Stimulated activated CD8-positive, alpha-beta memory T cell treated with anti-CD3 and anti-CD28 coated beads, Interleukin-12 subunit alpha, Interleukin-12 subunit beta, amount 100 ng/mL, for 4 hours (primary cell): ENCODE measurements around the gene LPCAT1.

Experiments used
- DNase-seq: peaks from one replicate; pipeline ENCODE4 v3.0.0-alpha.2; 2020; ENCODE audit warnings: low read depth

Gene LPCAT1

DNA sequence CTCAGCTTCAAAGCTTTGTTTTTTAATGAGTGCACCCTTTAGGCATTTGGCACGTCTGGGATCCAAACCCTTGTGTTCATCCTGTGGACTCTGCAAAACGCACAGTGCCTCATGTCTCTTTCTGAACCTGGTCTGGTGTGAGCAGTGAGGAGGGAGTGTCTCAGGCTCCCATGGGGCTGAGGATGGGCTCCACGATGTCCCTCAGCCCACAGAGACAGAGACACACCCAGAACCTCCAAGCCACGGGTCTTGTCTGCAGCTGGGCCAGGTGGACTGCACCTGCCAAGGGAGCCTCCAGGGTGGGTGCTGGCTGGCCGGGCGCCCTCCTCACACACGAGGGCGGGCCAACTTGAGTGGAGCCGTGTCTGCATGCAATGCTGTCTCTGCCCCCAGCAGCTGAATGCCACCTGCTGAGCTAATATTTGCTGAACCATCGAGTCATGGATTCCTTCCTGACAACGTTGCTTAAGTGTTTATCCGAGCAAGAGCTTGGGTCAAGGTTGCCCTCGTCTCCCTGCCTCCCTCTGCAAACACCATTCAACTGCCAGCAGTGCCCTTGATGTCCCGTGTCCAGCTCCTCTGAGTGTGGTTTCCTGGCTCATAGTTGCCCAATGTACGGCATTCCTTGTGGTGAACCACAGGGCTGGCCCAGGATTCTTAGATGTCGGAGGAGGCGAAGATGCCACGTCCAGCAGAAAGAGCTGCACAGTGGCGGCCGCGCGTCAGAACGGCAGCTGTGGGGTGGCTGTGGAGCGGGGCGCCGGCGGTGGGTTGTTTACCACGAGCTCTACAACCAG is 31.4 kb upstream of the LPCAT1 start:
- no peak for DNase-seq

DNA sequence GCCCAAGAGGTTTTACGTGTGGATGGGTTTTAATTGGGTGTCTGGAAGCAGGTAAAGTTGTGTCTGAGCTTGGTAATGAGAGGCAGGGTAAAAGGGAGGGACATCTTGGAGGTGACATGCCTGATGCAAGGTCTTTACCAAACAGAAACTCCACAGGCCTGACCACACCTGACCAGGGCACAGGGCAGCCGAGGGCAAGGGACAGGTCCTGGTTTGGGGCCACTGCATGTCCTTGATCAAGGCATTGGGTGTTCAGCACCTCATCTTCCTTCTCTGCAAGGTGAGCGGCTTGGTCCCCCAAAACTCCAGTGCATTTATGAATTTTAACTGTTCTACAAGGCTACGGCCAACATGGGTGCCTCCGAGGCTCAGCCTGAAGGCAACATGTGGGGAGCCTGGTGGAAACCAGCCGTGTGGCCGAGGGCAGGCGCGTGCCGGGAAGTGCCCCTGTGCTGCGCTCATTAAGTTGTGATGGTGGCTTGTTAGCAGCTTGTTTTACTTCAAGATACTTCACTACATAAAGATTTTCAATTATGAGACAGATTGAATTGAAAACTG is 30.7 kb upstream of the LPCAT1 start:
- DNase-seq = no peak

- no peak for DNase-seq
Observed at GRCh38 chr5:1553539-1554409, 30.0 kb upstream of the LPCAT1 start.

GRCh38 chr5:1552521-1553255 is 28.9 kb upstream of the LPCAT1 start:
- no peak for DNase-seq

GRCh38 chr5:1551426-1552301 is 27.9 kb upstream of the LPCAT1 start:
- no peak for DNase-seq

GRCh38 chr5:1550287-1551076 is 26.7 kb upstream of the LPCAT1 start:
- DNase-seq = no peak

DNA sequence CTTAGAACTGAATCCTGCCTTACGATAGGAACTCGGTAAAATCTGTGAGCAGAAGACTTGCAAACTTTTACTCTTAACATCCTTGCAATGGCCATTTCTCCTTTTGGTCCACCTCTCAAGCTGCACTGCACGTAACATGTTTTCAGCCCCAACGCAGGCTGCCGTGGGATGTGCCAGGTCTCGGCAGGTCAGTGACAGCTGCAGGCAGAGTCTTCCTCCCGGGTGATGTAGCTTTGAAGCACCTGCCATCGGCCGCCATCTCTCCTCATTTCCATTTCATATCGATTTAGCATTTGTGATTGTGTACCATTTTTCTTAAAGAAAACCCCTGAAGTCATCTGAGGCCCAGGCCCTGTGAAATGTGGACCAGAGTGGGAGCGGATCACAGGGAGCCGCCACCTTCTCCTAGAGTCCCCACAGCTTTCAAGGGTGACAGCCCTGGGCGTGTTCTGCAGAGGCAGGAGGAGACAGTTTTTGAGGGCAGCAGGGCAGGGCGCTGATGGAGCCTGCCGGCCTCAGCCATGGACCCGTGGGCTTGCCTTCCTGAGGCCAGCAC is 25.8 kb upstream of the LPCAT1 start:
- no peak for DNase-seq

- no peak for DNase-seq
Observed at GRCh38 chr5:1548702-1549474, 25.1 kb upstream of the LPCAT1 start.

- no peak for DNase-seq
Observed at GRCh38 chr5:1547655-1548054, 23.9 kb upstream of the LPCAT1 start.

- DNase-seq = no peak
Observed at GRCh38 chr5:1547236-1547635, 23.5 kb upstream of the LPCAT1 start.

- DNase-seq = no peak
Observed at GRCh38 chr5:1546556-1546955, 22.8 kb upstream of the LPCAT1 start.

DNA sequence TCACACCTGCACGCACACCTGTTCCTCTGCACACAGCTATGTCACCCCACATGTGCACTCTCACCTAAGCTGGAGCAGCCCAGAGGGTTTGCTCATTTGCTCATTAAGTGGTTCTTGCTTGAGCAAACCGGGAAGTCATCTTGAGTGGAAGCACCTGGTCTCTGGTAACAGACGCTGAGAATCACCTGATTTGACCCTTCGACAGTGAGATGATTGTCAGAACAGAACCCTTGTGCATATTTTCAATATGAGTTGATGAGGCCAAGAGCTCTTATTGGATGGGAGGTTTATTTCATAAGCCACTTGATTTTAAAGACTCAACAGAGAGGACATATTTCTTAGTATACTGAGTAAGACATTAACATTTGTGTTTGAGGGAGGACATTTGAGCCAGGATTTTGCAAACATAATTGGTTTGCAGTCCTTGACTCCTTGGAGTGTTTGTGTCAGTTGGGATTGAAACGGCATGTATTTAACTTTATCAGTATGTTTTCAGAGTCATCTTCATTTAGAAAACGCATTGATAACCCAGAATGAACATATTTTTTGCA is 22.1 kb upstream of the LPCAT1 start:
- DNase-seq = no peak

DNA sequence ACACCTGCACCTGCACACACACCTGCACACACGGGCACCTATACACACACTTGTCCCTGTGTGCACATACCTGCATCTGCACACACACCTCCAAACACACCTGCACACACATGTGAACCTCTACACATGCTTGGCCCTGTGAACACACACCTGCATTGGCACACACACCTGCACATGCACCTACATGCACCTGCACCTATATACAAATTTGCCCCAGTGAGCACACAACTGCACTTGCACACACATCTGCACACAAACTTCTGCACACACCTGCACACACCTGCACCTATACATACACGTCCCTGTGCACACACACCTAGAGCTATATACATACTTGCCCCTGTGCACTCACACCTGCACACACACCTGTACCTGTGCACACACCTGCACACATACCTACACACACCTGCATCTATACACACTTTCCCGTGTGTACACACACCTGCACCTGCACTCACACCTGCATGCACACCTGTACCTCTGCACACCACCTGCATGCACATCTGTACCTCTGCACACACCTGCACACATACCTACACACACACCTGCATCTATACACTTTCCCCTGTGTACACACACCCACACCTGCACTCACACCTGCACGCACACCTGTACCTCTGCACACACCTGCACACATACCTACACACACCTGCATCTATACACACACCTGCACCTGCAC is 21.5 kb upstream of the LPCAT1 start:
- no peak for DNase-seq

- no peak for DNase-seq
Observed at GRCh38 chr5:1544294-1544961, 20.7 kb upstream of the LPCAT1 start.

DNA sequence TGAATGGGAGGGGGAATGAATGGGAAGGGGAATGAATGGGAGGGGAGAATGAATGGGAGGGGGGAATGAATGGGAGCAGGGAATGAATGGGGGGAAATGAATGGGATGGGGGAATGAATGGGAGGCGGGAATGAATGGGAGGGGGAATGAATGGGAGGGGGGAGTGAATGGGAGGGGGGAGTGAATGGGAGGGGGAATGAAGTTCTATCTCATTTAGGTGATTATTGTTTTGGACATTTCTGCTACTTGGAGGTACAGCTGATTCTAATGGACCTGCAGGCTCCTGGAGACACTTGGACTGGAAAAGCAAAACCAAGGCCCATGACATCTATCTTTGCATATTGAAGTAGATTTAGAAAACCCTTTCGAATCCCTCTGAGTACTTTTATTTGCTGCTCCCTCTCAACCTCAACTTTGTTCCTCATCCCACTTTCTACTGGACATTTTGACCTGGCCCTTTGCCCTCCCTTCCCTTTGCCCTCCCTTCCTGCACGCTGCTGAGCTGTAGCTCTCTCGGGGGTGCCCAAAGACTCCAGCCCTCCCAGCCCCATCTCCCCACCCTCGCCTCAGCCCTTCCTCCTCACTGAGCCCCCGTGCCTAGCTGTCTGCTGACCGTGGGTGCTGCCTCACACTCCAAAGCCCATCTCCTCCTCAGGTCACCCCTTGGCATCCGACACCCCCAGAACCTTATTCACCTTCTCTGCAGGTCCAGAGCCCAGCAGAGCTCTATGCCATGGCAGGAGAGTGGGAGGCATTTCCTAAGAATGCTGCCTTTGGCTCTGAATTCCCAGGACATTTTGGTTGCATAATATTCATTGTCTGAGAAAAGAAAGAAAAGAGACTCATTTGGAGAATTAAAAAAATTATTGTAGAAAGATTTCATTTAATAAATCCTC is 19.9 kb upstream of the LPCAT1 start:
- no peak for DNase-seq

- no peak for DNase-seq
Observed at GRCh38 chr5:1542781-1543180, 19.0 kb upstream of the LPCAT1 start.
